ENCODE measurements around the gene ERAL1. TPM values are rescaled to one million over a fixed set of nuclear protein-coding genes. Genes with fewer than 3 reads are reported as not detected.
"Not testable (repeated sequence)": the region's sequence is repeated elsewhere in the genome, so short reads cannot be mapped to it uniquely, and the experiment has no call there.

Gene ERAL1
- total RNA-seq, 2 experiments from 2014 or later = 51.5 to 74.8 TPM

DNA sequence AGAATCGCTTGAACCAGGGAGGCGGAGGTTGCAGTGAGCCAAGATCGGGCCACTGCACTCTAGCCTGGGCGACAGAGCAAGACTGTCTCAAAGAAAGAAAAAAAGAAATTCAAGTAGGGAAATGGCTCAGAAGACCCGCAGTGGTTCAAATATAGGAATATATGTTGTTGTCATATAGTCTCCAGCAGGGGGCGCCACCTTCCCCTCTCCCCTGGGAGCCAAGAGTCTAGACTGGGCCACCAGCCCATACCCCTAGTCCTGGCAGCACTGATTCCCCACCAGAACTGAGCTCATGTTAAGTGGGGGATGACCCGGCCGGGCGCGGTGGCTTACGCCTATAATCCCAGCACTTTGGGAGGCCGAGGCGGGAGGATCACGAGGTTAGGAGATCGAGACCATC, 6.1 kb upstream of the ERAL1 start:
- H3K36me3 Mint-ChIP-seq (ENCODE audit: low read depth); H3K27me3 Mint-ChIP-seq; H3K27ac Mint-ChIP-seq; H3K4me1 Mint-ChIP-seq; H3K4me3 Mint-ChIP-seq; H3K9me3 Mint-ChIP-seq (ENCODE audit: low read depth); POLR2A ChIA-PET: not testable (repeated sequence)
- intact Hi-C loops (cut with DNase I, micrococcal nuclease) = loop anchor here (1.0 to 5.0 kb wide), 3 partner anchors 55 to 121 kb away; partner anchors contain the start of genes DHRS13 (in 1 of the 2), NEK8 (in 1 of the 2) and TLCD1 (in 1 of the 2)
- CTCF ChIA-PET = interaction anchor here (0.7 to 2.3 kb wide), 17 partner anchors 9 to 121 kb away, joined by 3 to 11 read pairs (median 4); partner anchors contain the start of gene PHF12
- peak; percentile 85 for DNase-seq
- peak; percentile 91 for ATAC-seq

DNA sequence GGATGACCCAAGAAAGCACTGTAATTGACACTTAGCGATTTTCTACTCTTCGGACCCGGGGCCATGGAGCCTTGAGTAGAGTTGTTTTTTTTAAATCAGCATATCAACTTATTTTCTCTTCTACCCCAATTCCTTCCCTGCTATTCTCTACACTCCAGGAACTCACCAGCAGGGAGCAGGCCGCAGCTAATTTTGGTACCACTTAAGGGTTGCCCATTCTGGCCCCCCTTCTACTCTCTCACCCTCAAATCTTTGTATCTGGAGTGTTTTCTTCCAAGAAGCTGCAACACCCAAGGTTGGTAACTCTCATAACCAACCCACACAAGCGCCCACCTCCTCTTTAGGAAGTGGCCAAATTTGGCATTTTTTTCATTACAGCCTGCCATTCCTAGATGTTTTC, 5.5 kb upstream of the ERAL1 start:
- DNase-seq (peak; percentile 46), ATAC-seq (peak; percentile 75)
- Mint-ChIP-seq H3K4me1 (peaks cover 5% of the 10 kb centered on the region), H3K9me3 (ENCODE audit: low read depth) (no peaks in the 10 kb centered on the region), H3K27me3 (no peaks in the 10 kb centered on the region), H3K4me3 (no peak overlapping the region), H3K27ac (no peak overlapping the region), H3K36me3 (ENCODE audit: low read depth) (no peaks in the 10 kb centered on the region)
- ChIA-PET CTCF (interaction anchor here (0.7 to 2.3 kb wide), 21 partner anchors 9 to 122 kb away, joined by 3 to 11 read pairs (median 4); partner anchors contain the start of genes DHRS13 and PHF12), POLR2A (no interaction called here)
- intact Hi-C loops (cut with DNase I, micrococcal nuclease) = loop anchor here in 1 of 2 experiments (5.0 kb wide), 1 partner anchor 122 kb away; the partner anchor contains the start of genes NEK8 and TLCD1

DNA sequence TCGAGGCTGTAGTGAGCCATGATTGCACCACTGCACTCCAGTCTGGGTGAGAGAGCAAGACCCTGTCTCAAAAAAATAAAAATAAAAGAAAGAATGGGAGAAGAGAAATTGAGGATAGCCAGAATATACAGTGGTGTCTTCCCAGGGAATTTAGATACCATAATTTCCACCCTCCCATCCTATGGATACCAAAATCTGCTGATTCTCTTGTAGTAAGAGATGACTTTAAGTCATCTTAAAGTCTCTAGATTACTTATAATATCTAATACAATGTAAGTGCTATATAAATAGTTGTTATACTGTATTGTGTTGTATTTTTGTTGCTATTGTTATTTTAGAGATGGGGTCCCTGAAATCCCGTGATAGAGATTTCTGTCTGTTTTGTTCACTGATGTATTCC, 1.5 kb upstream of the ERAL1 start:
- intact Hi-C loops (cut with DNase I, micrococcal nuclease) = no loop called here
- H3K4me3 Mint-ChIP-seq = no peak overlapping the region

DNA sequence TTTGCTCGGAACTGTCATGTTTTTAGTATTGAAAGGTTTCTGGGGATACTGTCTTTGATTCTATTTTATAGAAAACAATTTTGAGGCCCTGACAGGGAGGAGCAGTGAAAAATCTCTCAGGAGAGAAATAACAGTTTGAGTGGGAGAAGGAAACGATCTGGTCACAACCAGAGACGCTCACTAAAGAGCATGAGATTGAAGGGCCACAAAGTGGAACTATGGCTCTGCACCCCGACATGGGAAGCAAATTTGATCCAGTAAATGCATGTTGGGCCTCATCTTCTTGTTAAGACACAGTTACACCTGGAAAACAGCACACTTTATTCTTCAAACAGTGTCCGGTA, 492 bp downstream of the ERAL1 start:
- intact Hi-C loops (cut with DNase I, micrococcal nuclease) = loop anchor here (2.0 to 5.0 kb wide), 4 partner anchors 21 to 97 kb away; partner anchors contain the start of genes FLOT2 (in 1 of the 2) and PHF12 (in 1 of the 2)
- Mint-ChIP-seq H3K27ac (peak overlapping the region; percentile 81), H3K9me3 (ENCODE audit: low read depth) (no peaks in the 10 kb centered on the region), H3K36me3 (ENCODE audit: low read depth) (peaks cover 28% of the 10 kb centered on the region), H3K4me3 (peak overlapping the region; percentile 80), H3K27me3 (no peaks in the 10 kb centered on the region), H3K4me1 (peaks cover 24% of the 10 kb centered on the region)
- no peak for DNase-seq
- CTCF ChIA-PET = interaction anchor here (0.7 to 1.5 kb wide), 4 partner anchors 26 to 136 kb away, joined by 3 to 7 read pairs (median 3); partner anchors contain the start of gene RPL23A
- POLR2A ChIA-PET = interaction anchor here (0.6 kb wide), 1 partner anchor 292 kb away, joined by 3 read pairs; no protein-coding TSS in a partner anchor
- no peak for ATAC-seq

More for the DNA sequence above, 1.5 kb upstream of the ERAL1 start:
- DNase-seq (no peak), ATAC-seq (no peak)
- Mint-ChIP-seq H3K27me3 (no peaks in the 10 kb centered on the region), H3K4me1 (peaks cover 24% of the 10 kb centered on the region), H3K9me3 (ENCODE audit: low read depth) (no peaks in the 10 kb centered on the region), H3K27ac (no peak overlapping the region), H3K36me3 (ENCODE audit: low read depth) (peaks cover 16% of the 10 kb centered on the region)
- CTCF ChIA-PET = interaction anchor here (0.7 to 1.1 kb wide), 4 partner anchors 11 to 63 kb away, joined by 3 to 4 read pairs (median 3); partner anchors contain the start of gene FAM222B
- POLR2A ChIA-PET = interaction anchor here (0.7 kb wide), 1 partner anchor 11 kb away, joined by 4 read pairs; the partner anchor contains the start of gene FAM222B

DNA sequence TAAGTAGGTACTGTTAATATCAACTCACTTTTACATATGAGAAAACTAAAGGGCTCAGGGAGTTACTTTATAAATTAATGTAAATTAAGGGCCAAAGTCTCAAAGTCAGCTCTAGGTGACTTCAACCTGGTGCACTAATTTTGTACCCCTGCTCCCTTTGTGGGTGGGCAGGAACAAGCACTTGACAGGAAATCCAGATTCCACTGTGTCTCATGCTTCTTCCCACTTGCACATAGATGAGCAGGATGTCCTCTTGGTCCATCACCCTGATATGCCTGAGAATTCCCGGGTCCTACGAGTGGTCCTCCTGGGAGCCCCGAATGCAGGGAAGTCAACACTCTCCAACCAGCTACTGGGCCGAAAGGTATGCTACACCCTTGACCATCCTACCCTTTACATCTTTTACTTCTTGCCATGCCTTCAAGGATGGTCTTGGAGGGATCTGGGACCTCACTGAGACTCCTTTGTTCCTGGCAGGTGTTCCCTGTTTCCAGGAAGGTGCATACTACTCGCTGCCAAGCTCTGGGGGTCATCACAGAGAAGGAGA, 1.3 kb downstream of the ERAL1 start:
- H3K4me1 Mint-ChIP-seq = peaks cover 24% of the 10 kb centered on the region
- peaks cover 30% of the 10 kb centered on the region for H3K36me3 Mint-ChIP-seq (ENCODE audit: low read depth)
- DNase-seq (no peak), ATAC-seq (no peak)
- intact Hi-C loops (cut with DNase I, micrococcal nuclease) = loop anchor here in 1 of 2 experiments (5.0 kb wide), 2 partner anchors 44 to 96 kb away; partner anchors contain the start of gene PHF12
- H3K27me3 Mint-ChIP-seq = no peaks in the 10 kb centered on the region
- ChIA-PET POLR2A (no interaction called here), CTCF (interaction anchor here (0.5 to 1.5 kb wide), 7 partner anchors 13 to 228 kb away, joined by 3 to 7 read pairs (median 3); partner anchors contain the start of gene RPL23A)
- peak overlapping the region; percentile 51 for H3K27ac Mint-ChIP-seq
- H3K9me3 Mint-ChIP-seq (ENCODE audit: low read depth) = no peaks in the 10 kb centered on the region
- peak overlapping the region; percentile 80 for H3K4me3 Mint-ChIP-seq

DNA sequence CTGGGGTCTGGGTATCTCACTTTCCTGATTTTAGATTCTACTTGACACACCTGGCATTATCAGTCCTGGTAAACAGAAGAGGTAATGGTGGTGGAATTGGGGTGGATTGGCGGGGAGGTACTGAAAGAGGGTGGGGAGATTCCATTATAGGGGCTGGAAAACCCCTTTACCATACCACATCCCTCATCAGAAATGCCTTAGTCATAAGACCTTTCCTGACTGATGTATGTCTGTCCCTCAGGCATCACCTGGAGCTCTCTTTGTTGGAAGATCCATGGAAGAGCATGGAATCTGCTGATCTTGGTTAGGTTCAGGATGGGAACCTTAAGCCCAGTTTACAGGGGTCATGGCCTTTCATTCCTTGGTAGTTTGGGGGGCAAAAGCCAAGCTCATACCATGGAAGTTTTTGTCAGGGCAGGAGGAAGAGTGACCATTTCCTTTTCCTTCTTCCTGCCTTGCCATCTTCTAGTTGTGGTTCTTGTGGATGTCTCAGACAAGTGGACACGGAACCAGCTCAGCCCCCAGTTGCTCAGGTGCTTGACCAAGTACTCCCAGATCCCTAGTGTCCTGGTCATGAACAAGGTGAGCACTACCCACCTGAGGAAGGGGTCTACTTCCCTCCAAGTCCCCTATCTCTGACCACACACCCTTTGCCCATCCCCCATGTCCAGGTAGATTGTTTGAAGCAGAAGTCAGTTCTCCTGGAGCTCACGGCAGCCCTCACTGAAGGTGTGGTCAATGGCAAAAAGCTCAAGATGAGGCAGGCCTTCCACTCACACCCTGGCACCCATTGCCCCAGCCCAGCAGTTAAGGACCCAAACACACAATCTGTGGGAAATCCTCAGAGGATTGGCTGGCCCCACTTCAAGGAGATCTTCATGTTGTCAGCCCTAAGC, 3.3 kb downstream of the ERAL1 start:
- ChIA-PET POLR2A (interaction anchor here (0.5 to 1.0 kb wide), 2 partner anchors 30 to 61 kb away, joined by 3 to 4 read pairs; no protein-coding TSS in a partner anchor), CTCF (interaction anchor here (0.7 to 1.6 kb wide), 7 partner anchors 10 to 132 kb away, joined by 3 to 6 read pairs (median 4); partner anchors contain the start of gene TLCD1)
- Mint-ChIP-seq H3K4me1 (peaks cover 24% of the 10 kb centered on the region), H3K4me3 (no peak overlapping the region), H3K36me3 (ENCODE audit: low read depth) (peaks cover 30% of the 10 kb centered on the region), H3K27ac (peak overlapping the region; percentile 59), H3K9me3 (ENCODE audit: low read depth) (no peaks in the 10 kb centered on the region), H3K27me3 (no peaks in the 10 kb centered on the region)
- ATAC-seq = no peak
- intact Hi-C loops (cut with DNase I, micrococcal nuclease) = loop anchor here in 1 of 2 experiments (5.0 kb wide), 2 partner anchors 46 to 94 kb away; partner anchors contain the start of gene PHF12
- no peak for DNase-seq

DNA sequence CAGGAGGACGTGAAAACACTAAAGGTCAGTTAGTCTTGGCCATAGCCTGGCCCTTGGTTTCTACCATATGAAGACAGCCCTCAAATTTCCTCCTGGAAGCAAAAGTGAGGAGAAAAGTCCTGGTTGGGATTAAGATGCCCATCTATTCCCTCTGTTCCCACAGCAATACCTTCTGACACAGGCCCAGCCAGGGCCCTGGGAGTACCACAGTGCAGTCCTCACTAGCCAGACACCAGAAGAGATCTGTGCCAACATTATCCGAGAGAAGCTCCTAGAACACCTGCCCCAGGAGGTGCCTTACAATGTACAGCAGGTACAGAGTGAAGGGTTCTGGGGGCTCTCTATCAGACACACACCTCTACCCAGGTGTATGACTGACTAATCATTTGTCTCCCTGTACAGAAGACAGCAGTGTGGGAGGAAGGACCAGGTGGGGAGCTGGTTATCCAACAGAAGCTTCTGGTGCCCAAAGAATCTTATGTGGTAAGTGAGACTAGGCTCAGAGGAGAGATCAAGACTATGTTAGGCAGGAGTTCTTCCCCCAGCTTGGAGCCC, 4.1 kb downstream of the ERAL1 start:
- Mint-ChIP-seq H3K27me3 (no peaks in the 10 kb centered on the region), H3K27ac (no peak overlapping the region), H3K4me1 (peaks cover 24% of the 10 kb centered on the region), H3K36me3 (ENCODE audit: low read depth) (peaks cover 30% of the 10 kb centered on the region), H3K4me3 (no peak overlapping the region), H3K9me3 (ENCODE audit: low read depth) (no peaks in the 10 kb centered on the region)
- POLR2A ChIA-PET = interaction anchor here (0.5 to 1.0 kb wide), 2 partner anchors 31 to 62 kb away, joined by 3 to 4 read pairs; no protein-coding TSS in a partner anchor
- intact Hi-C loops (cut with DNase I, micrococcal nuclease) = loop anchor here in 1 of 2 experiments (5.0 kb wide), 2 partner anchors 47 to 93 kb away; partner anchors contain the start of gene PHF12
- no peak for DNase-seq
- CTCF ChIA-PET = interaction anchor here (0.7 to 1.6 kb wide), 6 partner anchors 10 to 133 kb away, joined by 3 to 6 read pairs (median 4); partner anchors contain the start of gene TLCD1
- no peak for ATAC-seq

DNA sequence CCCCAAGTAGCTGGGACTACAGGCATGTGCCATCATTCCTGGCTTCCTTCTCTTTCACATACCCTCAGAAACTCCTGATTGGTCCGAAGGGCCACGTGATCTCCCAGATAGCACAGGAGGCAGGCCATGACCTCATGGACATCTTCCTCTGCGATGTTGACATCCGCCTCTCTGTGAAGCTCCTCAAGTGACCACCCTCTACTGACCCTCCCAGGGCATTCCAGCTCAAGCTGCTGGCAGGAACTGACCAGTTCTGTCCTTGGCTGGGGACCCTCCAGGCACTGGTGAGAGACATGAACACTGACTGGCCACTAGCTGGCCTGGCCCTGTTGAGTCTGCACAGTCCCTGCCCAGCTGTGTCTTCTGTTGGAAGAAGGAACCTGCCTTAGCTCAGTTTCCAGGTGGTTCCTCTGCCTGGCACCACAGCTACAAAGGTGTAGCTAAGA, 5.6 kb downstream of the ERAL1 start:
- CTCF ChIA-PET = interaction anchor here (0.8 kb wide), 2 partner anchors 18 to 33 kb away, joined by 3 read pairs; no protein-coding TSS in a partner anchor
- peaks cover 19% of the 10 kb centered on the region for H3K4me1 Mint-ChIP-seq

DNA sequence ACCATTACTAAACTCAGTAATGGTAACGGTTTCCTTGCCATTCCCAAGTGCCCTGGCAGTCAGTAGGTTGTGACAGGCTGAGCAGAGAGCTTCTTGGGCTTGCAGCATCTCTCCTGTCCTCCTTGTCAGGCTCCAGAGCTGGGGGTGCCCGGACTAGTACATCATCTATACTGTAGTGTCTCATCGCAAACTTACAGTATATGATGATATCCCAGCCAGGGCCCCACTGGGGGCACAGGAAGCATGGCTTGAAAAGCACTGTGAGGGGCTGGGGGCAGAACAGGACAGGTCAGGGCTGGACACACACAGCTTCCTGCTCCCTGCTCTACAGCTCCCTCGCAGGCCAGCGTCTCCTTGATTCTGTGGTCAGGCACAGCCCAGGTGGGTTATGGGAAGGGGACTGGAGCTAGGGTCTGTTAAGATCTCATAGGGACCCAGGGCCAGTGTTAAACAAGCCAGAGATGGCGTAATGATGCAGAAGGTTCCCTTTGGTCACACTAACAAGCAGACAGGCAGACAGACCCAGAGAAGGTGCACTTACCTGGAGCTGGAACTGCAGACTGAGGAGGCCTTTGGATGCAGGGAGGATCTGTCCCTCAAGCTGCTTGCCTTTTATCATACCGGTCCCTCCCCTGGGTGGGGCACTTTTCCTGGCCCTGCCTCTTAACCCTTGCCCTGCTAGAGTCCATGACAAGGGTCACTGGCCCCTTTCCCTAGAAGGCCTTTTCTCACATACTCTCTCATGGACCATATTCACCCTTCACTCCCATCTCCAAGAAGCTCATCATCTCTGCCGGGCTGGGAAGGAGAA, 6.8 kb downstream of the ERAL1 start:
- H3K36me3 Mint-ChIP-seq (ENCODE audit: low read depth) = peaks cover 24% of the 10 kb centered on the region

More for the DNA sequence above, 5.6 kb downstream of the ERAL1 start:
- intact Hi-C loops (cut with DNase I, micrococcal nuclease) = no loop called here
- POLR2A ChIA-PET = interaction anchor here (0.6 kb wide), 1 partner anchor 49 kb away, joined by 3 read pairs; no protein-coding TSS in a partner anchor
- Mint-ChIP-seq H3K4me3 (no peak overlapping the region), H3K36me3 (ENCODE audit: low read depth) (peaks cover 30% of the 10 kb centered on the region), H3K27ac (no peak overlapping the region), H3K27me3 (no peaks in the 10 kb centered on the region), H3K9me3 (ENCODE audit: low read depth) (no peaks in the 10 kb centered on the region)
- no peak for ATAC-seq
- no peak for DNase-seq

DNA sequence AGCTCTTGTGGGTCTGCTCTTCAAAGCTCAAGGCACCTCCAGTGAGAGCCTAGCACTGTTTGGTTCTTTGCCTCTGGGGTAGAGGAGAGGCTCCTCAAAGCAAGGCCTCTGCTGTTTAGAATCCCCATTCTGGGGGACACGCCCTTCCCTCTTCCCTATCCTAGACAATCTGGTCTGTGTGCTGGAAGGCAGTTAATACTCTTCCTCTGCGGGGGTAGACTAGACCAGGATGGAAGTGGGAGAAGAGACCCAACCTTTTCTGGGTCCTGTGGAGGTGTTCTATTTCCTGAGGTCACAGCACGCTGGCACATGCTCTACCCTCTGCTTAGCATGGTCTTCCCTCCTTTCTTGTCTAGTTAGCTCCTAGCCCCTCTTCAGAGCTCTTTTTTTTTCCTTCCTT, 7.7 kb downstream of the ERAL1 start:
- ChIA-PET CTCF (interaction anchor here (0.6 to 2.0 kb wide), 4 partner anchors 13 to 591 kb away, joined by 3 to 6 read pairs (median 4); no protein-coding TSS in a partner anchor), POLR2A (no interaction called here)
- DNase-seq = no peak
- H3K4me1 Mint-ChIP-seq = peaks cover 10% of the 10 kb centered on the region
- H3K27ac Mint-ChIP-seq = no peak overlapping the region
- H3K9me3 Mint-ChIP-seq (ENCODE audit: low read depth) = no peaks in the 10 kb centered on the region
- peaks cover 19% of the 10 kb centered on the region for H3K36me3 Mint-ChIP-seq (ENCODE audit: low read depth)
- H3K27me3 Mint-ChIP-seq = no peaks in the 10 kb centered on the region
- intact Hi-C loops (cut with DNase I, micrococcal nuclease) = no loop called here
- no peak overlapping the region for H3K4me3 Mint-ChIP-seq
- ATAC-seq = no peak

More for the DNA sequence above, 6.8 kb downstream of the ERAL1 start:
- Mint-ChIP-seq H3K4me3 (no peak overlapping the region), H3K4me1 (peaks cover 14% of the 10 kb centered on the region), H3K27ac (no peak overlapping the region), H3K9me3 (ENCODE audit: low read depth) (no peaks in the 10 kb centered on the region), H3K27me3 (no peaks in the 10 kb centered on the region)
- ChIA-PET POLR2A (interaction anchor here (0.7 to 1.0 kb wide), 2 partner anchors 10 to 20 kb away, joined by 4 to 7 read pairs; no protein-coding TSS in a partner anchor), CTCF (interaction anchor here (0.6 to 1.6 kb wide), 8 partner anchors 10 to 592 kb away, joined by 3 to 6 read pairs (median 3); no protein-coding TSS in a partner anchor)
- ATAC-seq (no peak), DNase-seq (no peak)
- intact Hi-C loops (cut with DNase I, micrococcal nuclease) = no loop called here

All from activated CD4-positive, alpha-beta T cell treated with anti-CD3 and anti-CD28 coated beads for 36 hours (primary cell).